KMS-11 (cell line): Measurements from ENCODE around the gene USP31.

ENCODE experiments used
- H2AFZ ChIP-seq: fragments of 200-600 bp; sonication (generic); 2 replicates; pipeline ENCODE4 v1.6.1; 2016; ENCODE audit warnings: antibody characterized with exemption, mixed run types, low read depth
- H3K27ac ChIP-seq: fragments of 200-600 bp; sonication (generic); 2 replicates; pipeline ENCODE4 v1.6.1; 2016; ENCODE audit warnings: mild to moderate bottlenecking, mixed run types
- H3K27me3 ChIP-seq: fragments of 200-600 bp; sonication (generic); 2 replicates; pipeline ENCODE4 v1.6.1; 2017; ENCODE audit warnings: mild to moderate bottlenecking, low read depth, mixed run types, moderate library complexity; ENCODE audit not compliant: insufficient read depth
- H3K36me3 ChIP-seq: fragments of 200-600 bp; sonication (generic); 2 replicates; pipeline ENCODE4 v1.6.1; 2017; ENCODE audit warnings: mild to moderate bottlenecking, mixed run types; ENCODE audit not compliant: insufficient read depth
- H3K4me1 ChIP-seq: fragments of 200-600 bp; sonication (generic); 2 replicates; pipeline ENCODE4 v1.6.1; 2016; ENCODE audit warnings: mild to moderate bottlenecking, low read depth, mixed run types; ENCODE audit not compliant: poor library complexity, severe bottlenecking
- H3K4me2 ChIP-seq: fragments of 200-600 bp; sonication (generic); 2 replicates; pipeline ENCODE4 v1.7.0; 2016; ENCODE audit warnings: mild to moderate bottlenecking, mixed run types
- H3K4me3 ChIP-seq: fragments of 200-600 bp; sonication (generic); IDR thresholded peaks from 2 replicates; pipeline ENCODE4 v1.6.1; 2017; ENCODE audit warnings: low read depth, low read length, mixed read lengths; ENCODE audit not compliant: insufficient read depth
- H3K79me2 ChIP-seq: fragments of 200-600 bp; sonication (generic); 2 replicates; pipeline ENCODE4 v1.6.1; 2016; ENCODE audit warnings: low read depth, mixed run types; ENCODE audit not compliant: insufficient read depth
- H3K9ac ChIP-seq: fragments of 200-600 bp; sonication (generic); 2 replicates; pipeline ENCODE4 v1.6.1; 2016; ENCODE audit warnings: mild to moderate bottlenecking, mixed run types
- H4K20me1 ChIP-seq: fragments of 200-600 bp; sonication (generic); 2 replicates; pipeline ENCODE4 v1.6.1; 2016; ENCODE audit warnings: mild to moderate bottlenecking, mixed run types; ENCODE audit not compliant: insufficient read depth
- TF ChIP-seq, protein P1 (sequence below): fragments of 200-600 bp; sonication (generic); conservative IDR thresholded peaks from 2 replicates; pipeline ENCODE4 v1.6.1; 2017; ENCODE audit warnings: low read depth, mild to moderate bottlenecking, antibody characterized with exemption, low read length, moderate library complexity, mixed read lengths

USP31 gene

DNA sequence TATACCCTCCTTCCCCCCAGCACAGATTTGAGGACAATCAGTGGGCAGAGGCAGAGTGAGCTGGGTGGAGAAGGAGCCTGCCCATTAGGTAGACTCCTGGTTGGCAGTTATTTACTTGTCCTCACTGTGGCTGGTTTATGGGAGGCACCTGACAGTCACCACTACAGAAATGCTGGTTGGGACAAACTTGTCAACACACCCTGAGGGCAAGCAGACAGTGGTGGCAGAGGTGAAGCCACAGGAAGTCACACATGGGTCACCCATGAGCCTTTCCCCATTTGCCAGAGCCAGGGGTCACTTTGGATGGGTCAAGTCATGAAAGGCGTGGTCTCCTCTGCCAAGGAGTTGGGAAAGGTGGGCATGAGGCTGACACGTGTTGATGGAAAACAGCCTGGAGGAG is 39.7 kb upstream of the USP31 start:
- H3K27ac ChIP-seq: no peak overlapping the region
- TF ChIP-seq, protein P1, sequence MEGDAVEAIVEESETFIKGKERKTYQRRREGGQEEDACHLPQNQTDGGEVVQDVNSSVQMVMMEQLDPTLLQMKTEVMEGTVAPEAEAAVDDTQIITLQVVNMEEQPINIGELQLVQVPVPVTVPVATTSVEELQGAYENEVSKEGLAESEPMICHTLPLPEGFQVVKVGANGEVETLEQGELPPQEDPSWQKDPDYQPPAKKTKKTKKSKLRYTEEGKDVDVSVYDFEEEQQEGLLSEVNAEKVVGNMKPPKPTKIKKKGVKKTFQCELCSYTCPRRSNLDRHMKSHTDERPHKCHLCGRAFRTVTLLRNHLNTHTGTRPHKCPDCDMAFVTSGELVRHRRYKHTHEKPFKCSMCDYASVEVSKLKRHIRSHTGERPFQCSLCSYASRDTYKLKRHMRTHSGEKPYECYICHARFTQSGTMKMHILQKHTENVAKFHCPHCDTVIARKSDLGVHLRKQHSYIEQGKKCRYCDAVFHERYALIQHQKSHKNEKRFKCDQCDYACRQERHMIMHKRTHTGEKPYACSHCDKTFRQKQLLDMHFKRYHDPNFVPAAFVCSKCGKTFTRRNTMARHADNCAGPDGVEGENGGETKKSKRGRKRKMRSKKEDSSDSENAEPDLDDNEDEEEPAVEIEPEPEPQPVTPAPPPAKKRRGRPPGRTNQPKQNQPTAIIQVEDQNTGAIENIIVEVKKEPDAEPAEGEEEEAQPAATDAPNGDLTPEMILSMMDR: no peak
- no peak overlapping the region for H2AFZ ChIP-seq
- H3K27me3 ChIP-seq: no peaks in the 10 kb centered on the region
- H3K4me3 ChIP-seq: no peak overlapping the region
- H3K36me3 ChIP-seq: no peaks in the 10 kb centered on the region
- H3K9ac ChIP-seq: no peak overlapping the region
- H3K79me2 ChIP-seq: no peaks in the 10 kb centered on the region
- no peak overlapping the region for H3K4me2 ChIP-seq
- no peaks in the 10 kb centered on the region for H4K20me1 ChIP-seq
- H3K4me1 ChIP-seq: no peaks in the 10 kb centered on the region

DNA sequence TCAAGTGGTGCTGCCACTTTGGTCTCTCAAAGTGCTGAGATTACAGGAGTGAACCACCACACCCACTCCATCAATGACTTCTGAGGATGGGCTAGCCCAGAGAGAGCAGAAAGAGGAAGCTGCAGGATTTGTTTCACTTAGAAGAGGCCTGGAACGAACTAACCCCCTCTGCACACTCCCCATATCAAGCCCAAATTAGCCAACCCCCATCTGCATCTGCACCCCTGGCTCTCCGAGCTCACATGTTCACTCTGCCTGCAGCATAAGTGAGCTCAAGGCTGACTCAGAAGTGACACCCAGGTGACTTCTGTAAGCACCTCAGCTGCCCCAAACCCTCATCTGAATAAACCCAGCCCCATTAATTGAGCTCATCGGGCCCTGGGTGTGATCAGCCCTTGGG is 38.1 kb upstream of the USP31 start:
- Histone ChIP-seq H4K20me1 (no peaks in the 10 kb centered on the region), H3K4me2 (no peak overlapping the region), H3K36me3 (no peaks in the 10 kb centered on the region), H3K4me1 (no peaks in the 10 kb centered on the region), H3K4me3 (no peak overlapping the region), H3K27ac (no peak overlapping the region), H3K79me2 (no peaks in the 10 kb centered on the region), H3K9ac (no peak overlapping the region), H2AFZ (no peak overlapping the region), H3K27me3 (no peaks in the 10 kb centered on the region)
- TF ChIP-seq, protein P1: no peak

DNA sequence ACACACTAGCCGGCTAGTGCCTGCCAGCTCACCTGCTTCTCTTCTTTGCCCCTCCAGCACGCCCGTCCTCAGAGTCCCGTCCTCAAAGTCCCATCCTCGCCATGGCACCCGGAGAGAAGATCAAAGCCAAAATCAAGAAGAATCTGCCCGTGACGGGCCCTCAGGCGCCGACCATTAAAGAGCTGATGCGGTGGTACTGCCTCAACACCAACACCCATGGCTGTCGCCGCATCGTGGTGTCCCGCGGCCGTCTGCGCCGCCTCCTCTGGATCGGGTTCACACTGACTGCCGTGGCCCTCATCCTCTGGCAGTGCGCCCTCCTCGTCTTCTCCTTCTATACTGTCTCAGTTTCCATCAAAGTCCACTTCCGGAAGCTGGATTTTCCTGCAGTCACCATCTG is 36.9 kb upstream of the USP31 start:
- H3K9ac ChIP-seq: no peak overlapping the region
- H2AFZ ChIP-seq: no peak overlapping the region
- TF ChIP-seq, protein P1: no peak
- H3K4me1 ChIP-seq: peaks cover 4% of the 10 kb centered on the region
- H4K20me1 ChIP-seq: no peaks in the 10 kb centered on the region
- no peaks in the 10 kb centered on the region for H3K27me3 ChIP-seq
- H3K36me3 ChIP-seq: no peaks in the 10 kb centered on the region
- H3K4me3 ChIP-seq: no peak overlapping the region
- no peak overlapping the region for H3K4me2 ChIP-seq
- H3K79me2 ChIP-seq: no peaks in the 10 kb centered on the region
- H3K27ac ChIP-seq: no peak overlapping the region

DNA sequence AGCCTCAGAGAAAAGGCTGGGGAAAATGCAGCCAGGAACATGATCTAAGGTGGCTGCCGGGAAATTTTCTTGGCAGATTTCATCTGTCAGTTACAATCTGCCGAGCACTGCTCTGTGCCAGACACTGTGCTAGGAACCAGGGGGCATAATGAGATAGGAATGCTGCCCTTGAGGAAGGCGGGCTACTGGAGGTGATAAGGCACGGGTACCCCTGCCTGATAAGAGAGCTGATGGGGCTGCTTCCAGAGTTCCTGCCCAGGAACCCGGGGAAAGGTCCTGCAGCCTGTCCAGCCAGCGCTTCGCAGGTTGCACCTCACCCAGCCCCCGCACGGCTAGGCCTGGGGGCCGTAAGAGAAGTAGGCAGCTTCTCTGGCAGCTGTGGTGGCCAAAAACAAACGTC is 36.4 kb upstream of the USP31 start:
- TF ChIP-seq, protein P1: no peak
- 0 out of 2 replicates have a peak, but pooled peaks cover 2% of the 10 kb centered on the region for H3K27me3 ChIP-seq

DNA sequence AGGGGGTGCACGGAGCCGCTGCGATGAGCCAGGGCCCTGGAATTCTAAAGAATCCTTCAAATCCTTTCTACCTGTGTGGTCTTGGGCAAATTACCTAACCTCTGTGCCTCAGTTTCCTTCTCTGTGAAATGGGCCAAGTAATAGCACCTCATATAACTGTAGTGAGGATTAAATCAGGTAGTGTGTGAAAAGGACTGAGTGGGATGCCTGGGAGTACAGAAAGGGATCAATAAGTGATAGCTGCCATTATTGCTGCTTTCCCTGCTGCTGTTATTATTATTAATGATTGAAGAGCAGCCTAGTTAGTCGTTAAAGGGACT is 34.3 kb upstream of the USP31 start:
- Histone ChIP-seq H2AFZ (no peak overlapping the region), H3K4me3 (no peak overlapping the region), H3K4me2 (no peak overlapping the region), H3K79me2 (no peaks in the 10 kb centered on the region), H3K27ac (no peak overlapping the region), H3K4me1 (peaks cover 4% of the 10 kb centered on the region), H3K27me3 (0 out of 2 replicates have a peak, but pooled peaks cover 2% of the 10 kb centered on the region), H3K9ac (no peak overlapping the region), H4K20me1 (no peaks in the 10 kb centered on the region), H3K36me3 (no peaks in the 10 kb centered on the region)
- TF ChIP-seq, protein P1: no peak

More for the DNA sequence above, 36.4 kb upstream of the USP31 start:
- no peaks in the 10 kb centered on the region for H3K79me2 ChIP-seq
- no peak overlapping the region for H3K27ac ChIP-seq
- H2AFZ ChIP-seq: no peak overlapping the region
- H3K4me3 ChIP-seq: no peak overlapping the region
- no peak overlapping the region for H3K9ac ChIP-seq
- H3K4me2 ChIP-seq: no peak overlapping the region
- H3K36me3 ChIP-seq: no peaks in the 10 kb centered on the region
- H3K4me1 ChIP-seq: peaks cover 4% of the 10 kb centered on the region
- no peaks in the 10 kb centered on the region for H4K20me1 ChIP-seq
